KG1 (cell line): Measurements from ENCODE around the gene TOM1L2.

Experiments used
- DNase-seq: peaks from one replicate; lab custom pipeline; 2025; lab: John Stamatoyannopoulos, UW

TOM1L2 gene

GRCh38 chr17:17804007-17804406 is 168.2 kb downstream of the TOM1L2 start:
- no peak for DNase-seq

DNA sequence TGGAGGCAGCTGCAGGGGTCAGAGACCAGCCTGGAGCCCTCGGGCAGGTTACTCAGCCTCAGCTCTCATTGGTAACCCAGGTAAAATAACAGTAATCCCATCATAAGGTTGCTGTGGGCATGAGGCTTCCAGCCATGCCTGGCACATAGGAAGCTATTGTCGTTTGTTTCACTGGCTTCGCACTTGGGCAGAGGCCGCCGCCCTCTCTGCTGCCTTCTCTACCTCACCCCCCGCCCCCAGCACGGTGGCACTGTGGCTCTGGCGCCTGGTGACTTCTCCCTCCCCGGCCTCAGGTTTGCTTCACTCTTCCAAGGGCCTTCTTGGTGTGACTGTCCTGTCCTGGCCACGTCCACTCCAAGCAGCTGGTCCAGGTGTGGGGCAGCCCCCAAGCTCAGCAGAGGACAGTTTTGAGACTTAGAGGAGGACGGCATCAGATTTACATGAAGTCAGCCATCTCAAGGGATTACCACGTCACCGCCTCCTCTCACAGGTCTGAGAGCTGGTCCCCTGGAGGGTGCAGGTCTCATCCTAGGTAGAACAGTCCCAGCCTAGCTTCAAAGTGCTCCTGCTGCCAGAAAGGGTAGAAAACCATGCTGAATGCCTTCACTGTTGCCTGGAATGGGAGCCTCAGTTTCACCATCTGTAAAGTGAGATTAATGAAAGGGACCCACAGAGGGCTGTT is 170.3 kb downstream of the TOM1L2 start:
- DNase-seq = no peak

- no peak for DNase-seq
Measured at GRCh38 chr17:17800504-17801021, 171.6 kb downstream of the TOM1L2 start.

- no peak for DNase-seq
Measured at GRCh38 chr17:17798573-17799255, 173.5 kb downstream of the TOM1L2 start.

DNA sequence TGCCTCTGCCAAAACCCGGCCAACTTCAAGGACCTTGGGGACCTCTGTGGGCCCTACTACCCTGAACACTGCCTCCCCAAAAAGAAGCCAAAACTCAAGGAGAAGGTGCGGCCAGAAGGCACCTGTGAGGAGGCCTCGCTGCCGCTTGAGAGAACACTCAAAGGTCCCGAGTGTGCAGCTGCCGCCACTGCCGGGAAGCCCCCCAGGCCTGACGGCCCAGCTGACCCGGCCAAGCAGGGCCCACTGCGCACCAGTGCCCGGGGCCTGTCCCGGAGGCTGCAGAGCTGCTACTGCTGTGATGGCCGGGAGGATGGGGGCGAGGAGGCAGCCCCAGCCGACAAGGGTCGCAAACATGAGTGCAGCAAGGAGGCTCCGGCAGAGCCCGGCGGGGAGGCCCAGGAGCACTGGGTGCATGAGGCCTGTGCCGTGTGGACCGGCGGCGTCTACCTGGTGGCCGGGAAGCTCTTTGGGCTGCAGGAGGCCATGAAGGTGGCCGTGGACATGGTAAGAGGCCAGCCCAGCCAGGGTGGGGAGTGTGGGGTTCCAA is 174.1 kb downstream of the TOM1L2 start:
- DNase-seq = no peak

DNA sequence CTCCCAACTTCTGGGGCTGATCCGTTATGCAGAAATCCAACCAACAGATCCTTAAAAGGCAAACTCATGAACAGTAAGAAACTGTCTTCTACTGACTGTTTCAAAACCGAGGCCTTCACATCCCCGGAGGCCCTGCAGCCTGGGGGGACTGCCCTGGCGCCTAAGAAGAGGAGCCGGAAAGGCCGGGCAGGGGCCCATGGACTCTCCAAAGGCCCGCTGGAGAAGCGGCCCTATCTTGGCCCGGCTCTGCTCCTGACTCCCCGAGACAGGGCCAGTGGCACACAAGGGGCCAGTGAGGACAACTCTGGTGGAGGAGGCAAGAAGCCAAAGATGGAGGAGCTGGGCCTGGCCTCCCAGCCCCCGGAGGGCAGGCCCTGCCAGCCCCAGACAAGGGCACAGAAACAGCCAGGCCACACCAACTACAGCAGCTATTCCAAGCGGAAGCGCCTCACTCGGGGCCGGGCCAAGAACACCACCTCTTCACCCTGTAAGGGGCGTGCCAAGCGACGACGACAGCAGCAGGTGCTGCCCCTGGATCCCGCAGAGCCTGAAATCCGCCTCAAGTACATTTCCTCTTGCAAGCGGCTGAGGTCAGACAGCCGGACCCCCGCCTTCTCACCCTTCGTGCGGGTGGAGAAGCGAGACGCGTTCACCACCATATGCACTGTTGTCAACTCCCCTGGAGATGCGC is 174.9 kb downstream of the TOM1L2 start:
- DNase-seq = no peak

- no peak for DNase-seq
Measured at GRCh38 chr17:17796787-17797061, 175.5 kb downstream of the TOM1L2 start.

- DNase-seq = no peak
Measured at GRCh38 chr17:17795946-17796786, 176.0 kb downstream of the TOM1L2 start.

DNA sequence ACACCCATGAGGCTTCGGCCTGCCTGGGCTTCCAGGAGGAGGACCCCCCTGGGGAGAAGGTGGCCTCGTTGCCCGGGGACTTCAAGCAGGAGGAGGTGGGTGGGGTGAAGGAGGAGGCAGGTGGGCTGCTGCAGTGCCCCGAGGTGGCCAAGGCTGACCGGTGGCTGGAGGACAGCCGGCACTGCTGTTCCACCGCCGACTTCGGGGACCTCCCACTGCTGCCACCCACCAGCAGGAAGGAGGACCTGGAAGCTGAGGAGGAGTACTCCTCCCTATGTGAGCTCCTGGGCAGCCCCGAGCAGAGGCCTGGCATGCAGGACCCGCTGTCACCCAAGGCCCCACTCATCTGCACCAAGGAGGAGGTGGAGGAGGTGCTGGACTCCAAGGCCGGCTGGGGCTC is 176.9 kb downstream of the TOM1L2 start:
- no peak for DNase-seq

DNA sequence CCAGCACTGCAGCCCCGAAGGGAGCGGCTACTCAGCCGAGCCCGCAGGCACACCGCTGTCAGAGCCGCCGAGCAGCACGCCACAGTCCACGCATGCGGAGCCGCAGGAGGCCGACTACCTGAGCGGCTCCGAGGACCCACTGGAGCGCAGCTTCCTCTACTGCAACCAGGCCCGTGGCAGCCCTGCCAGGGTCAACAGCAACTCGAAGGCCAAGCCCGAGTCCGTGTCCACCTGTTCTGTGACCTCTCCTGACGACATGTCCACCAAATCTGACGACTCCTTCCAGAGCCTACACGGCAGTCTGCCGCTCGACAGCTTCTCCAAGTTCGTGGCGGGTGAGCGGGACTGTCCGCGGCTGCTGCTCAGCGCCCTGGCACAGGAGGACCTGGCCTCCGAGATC is 177.8 kb downstream of the TOM1L2 start:
- no peak for DNase-seq
